ENCODE measurements around the gene TM4SF20.
"Not testable (repeated sequence)": the region's sequence is repeated elsewhere in the genome, so short reads cannot be mapped to it uniquely, and the experiment has no call there.

TM4SF20 gene

GRCh38 chr2:227398684-227399670 is 19.9 kb upstream of the TM4SF20 start:
- no peak for DNase-seq

DNA sequence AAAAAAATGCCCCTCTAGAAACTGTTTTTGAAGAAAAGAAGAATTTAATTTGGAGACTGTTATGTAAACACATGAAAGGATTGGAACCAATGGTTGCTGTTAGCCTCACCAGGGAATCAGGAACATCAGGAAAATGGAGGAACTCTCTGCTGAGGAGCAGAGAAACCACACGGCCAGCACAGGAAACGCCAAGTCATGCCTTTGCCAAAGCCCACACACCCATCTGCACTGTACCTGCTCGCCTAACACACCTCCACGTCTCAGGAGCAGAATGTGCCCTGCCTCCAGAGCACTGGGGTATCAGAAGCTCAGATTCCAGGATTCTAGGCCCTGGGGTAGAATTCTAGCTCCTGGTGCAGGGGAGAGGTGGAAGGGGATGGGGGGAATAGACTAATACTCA is 18.5 kb upstream of the TM4SF20 start:
- DNase-seq: no peak

- no peak for DNase-seq
Observed at GRCh38 chr2:227395556-227395955, 16.4 kb upstream of the TM4SF20 start.

DNA sequence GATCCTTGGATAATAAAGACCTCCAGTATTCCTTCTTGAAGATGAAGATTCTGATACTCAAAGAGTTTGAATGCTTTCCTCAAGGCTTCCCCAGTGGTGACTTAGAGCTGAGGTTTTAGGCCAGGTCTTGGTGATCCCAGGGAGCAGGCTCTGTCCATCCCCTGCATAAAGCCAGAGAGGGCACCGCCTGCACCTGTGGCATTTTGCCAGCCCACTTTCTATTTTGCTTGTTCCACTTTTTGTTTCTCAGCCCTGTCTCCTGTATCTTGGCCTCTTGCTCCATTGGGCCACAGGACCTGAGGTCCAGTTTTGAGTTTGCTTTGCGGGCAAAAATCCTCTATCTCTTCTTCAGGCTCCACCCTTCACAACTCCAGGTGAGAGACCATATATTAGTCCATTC is 15.3 kb upstream of the TM4SF20 start:
- DNase-seq: no peak

DNA sequence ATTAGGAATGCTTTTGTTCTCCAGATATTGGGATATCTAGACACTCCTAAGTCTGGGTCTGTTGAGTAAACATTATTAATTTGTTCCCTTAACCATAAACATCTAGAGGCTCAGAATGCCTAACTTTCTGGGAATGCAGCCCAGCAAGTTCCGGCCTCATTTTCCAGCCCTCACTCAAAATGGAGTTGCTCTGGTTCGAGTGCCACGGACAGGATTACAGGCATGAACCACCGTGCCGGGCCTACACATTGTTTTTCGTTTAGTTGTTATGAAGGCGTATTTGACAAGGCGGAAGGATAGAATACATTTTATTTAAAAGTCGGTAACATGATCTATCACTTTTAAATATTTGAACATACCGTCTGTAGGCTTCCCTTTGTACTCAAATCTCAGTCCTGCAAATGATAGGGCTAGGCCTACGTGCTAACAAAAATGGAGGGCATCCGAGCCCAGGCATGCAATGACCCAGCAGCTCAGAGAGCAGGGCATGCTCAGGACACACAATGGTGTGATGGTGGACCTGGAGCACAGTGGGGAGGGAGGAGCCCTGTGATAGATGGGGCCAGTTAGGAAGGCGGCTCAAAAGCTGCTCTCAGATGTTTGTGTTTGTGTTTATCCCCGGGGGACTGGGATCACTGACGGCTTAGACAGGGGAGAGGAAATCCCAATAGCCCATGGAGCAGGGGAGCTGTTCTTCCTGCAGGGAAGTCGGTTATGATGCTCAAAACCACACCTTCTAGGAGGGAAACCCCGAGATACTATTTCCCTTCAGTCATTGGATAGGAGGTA is 11.6 kb upstream of the TM4SF20 start:
- DNase-seq: no peak

DNA sequence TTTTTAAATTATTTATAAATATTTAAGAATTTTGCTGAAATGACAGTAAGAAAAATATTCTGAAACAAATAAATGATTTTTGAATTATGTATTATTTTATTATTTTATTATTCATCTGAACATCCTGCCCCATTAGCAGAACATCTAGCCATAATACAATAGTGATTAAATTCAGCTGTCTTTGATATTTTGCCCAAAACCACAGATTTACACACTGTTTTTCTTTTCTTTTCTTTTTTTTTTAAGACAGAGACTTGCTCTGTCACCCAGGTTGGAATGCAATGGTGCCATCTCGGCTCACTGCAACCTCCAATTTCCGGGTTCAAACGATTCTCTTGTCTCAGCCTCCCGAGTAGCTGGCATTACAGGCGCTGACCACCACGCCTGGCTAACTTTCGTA is 10.6 kb upstream of the TM4SF20 start:
- DNase-seq: no peak

DNA sequence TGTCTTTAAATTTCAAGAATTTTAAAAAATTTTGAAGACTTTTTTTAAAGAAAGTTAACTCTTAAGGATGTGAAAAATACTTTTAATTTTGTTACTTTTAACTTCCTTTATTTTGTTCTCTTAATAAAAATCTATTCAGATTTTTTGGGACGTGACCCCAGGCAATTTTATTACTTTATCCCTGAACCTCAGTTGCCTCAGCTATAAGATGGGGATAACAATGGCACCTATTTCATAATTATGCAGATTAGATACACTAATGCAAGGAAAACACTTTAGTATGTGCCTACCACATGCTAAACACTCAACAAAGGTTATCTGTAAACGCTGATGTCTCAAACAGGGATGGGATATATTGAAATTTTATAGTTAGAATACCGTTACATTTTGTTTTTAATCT is 10.1 kb upstream of the TM4SF20 start:
- no peak for DNase-seq

GRCh38 chr2:227388537-227389011 is 9.5 kb upstream of the TM4SF20 start:
- DNase-seq: no peak

DNA sequence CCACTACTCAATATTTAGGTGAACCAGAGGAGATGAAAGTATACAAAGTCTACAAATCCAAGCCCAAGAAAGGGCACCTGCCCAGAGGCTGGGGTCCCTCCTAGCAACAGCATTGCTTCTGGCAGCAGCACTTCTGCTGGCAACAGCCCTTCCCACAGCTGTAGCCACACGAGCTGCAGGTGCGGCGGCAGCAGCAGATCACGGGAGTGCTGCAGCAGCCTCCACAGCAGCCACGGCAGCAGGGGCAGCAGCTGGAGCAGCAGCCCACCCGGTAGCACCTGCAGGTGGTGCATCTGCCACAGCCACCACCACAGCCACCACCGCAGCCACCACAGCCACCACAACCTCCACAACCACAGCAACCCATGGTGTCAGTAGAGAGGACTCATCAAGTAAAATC is 8.5 kb upstream of the TM4SF20 start, which contains the start of gene SCYGR1:
Gene SCYGR1, minus strand, starts transcription at position 367 of the 400 bp plus-strand sequence. Its CDS starts 0 bp downstream, at position 367.
- DNase-seq: not testable (repeated sequence)

DNA sequence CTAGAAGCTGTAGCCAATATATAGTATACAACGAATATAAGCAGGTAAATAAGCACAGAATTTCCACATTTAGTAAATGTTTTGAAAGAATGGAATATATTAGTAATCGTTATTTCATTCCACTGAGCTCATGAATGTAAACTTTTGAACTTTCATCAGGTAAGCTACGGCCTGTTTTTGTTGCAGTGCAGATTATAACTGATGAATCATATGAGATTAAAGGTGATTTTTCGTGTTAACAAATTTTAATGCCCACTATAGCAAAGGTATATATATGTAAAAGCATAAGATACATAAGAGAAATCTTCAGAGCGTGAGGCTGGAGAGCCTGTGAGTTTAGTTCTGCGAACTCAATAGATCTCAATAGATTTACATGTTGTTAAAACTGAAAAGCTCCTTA is 7.5 kb upstream of the TM4SF20 start:
- no peak for DNase-seq

GRCh38 chr2:227383686-227384085 is 4.6 kb upstream of the TM4SF20 start:
- no peak for DNase-seq

GRCh38 chr2:227382241-227382835 is 3.2 kb upstream of the TM4SF20 start:
- not testable (repeated sequence) for DNase-seq

GRCh38 chr2:227378371-227378782 is 729 bp downstream of the TM4SF20 start:
- no peak for DNase-seq

DNA sequence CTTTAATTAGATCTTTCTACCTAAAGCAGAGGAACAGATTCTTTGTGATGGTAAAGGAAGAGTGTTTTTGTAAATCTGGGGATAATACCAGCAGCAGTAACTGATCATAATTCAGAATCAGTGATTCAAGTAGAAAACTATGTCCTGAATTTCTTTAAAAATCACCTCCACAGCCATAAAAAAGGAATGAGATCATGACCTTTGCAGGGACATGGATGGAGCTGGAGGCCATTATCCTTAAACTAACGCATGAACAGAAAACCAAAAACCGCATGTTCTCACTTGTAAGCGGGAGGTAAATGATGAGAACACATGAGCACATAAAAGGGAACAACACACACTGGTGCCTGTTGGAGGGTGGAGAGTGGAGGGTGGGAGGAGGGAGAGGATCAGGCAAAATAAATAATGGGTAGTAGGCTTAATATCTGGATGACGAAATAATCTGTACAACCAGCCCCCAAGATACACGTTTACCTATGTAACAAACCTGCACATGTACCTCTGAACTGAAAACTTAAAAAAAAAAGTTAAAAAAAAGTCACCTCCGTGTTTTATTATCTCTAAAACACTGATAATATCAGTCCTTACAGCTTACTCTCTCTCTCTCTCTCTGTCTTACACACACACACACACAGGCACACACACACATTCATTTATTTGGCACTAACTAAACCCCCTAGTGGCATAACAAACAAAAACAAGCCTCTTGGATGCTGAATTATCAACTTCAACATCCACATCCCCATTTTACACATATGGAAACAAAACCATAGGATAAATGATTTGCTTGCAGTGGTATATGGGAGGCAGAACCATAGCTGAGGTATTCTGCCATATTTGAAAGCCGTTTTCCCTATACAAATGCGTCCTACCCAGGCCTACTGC is 1.4 kb downstream of the TM4SF20 start:
- DNase-seq: peak in 1 of 3 experiments; percentile 11

DNA sequence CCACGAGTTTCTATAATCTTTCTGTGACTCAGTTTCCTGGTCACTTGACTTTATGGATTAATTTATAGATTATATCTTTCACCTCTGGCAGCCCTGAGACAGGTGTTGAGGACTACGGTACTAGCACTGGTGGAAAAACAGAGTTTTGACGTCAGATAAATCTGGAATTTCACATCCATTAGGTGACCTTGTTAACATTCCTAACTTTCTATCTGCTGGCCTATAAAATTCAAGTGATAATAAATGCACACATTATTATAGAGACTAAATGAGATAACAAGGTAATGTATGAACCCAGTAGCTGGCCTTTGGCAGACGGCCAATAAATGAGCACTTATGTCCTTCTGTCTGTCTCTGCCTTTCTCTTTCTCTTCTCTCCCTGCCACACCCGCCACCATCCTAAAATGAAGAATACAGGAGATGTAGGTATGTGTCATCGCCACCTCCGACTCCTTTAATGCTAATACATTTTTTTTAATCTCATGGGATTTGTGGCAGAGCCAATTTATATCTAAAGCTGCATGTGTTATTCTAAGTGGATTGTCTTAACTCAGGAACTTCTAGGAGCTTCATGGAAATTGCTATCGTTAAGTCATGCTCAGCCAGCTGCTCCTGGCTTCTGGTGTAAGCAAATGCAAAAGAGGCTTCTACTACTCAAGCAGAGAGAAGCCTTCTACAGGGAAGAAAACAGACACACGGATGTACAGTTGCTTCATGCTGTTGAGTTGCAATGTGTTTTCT is 2.3 kb downstream of the TM4SF20 start:
- peak in 2 of 3 experiments; percentile 10 to 58 for DNase-seq

GRCh38 chr2:227374158-227374557 is 4.9 kb downstream of the TM4SF20 start:
- DNase-seq: no peak

- no peak for DNase-seq
Observed at GRCh38 chr2:227373389-227373788, 5.7 kb downstream of the TM4SF20 start.

- DNase-seq: no peak
Observed at GRCh38 chr2:227370791-227371312, 8.3 kb downstream of the TM4SF20 start.

DNA sequence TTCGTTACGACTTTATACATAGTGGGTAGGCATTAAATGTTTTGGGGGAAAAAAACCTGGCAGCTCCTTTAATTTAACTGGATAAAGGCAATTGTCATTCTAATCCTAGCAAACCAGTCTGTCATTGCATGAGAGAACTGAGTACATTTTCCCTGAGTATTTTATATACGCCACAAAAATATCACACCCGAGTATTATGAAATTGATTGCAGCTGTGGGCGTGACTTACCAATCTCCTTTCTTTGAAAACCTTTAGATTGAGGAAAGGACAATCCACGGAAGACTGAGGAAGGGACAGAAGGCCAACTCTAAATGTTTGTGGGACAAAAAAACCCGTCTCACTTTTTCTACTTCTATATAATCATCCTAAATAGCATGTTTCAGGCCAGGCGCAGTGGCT is 9.0 kb downstream of the TM4SF20 start:
- no peak for DNase-seq

DNA sequence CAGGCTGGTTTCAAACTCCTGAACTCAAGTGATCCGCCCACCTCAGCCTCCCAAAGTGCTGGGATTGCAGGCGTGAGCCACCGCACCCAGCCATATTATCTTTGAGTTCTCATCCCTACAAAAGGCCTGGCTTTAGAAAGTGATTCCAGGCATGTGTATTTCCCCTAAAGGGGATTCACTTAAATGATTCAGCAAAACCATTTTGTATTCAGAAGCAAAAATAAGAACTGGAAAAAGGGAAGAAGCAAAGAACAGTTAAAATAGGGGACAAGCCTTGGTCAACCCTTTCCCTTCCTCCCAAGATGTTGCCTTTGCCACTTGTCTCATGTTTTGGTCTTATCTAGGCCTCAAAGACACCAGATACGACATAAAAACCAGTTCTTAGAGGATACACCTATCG is 10.5 kb downstream of the TM4SF20 start:
- DNase-seq: no peak

GRCh38 chr2:227367427-227367795 is 11.7 kb downstream of the TM4SF20 start:
- no peak for DNase-seq
